Osteoblast (primary cell): ENCODE results near the gene C1QL1. TPM values are rescaled to one million over a fixed set of nuclear protein-coding genes. Genes with fewer than 3 reads are reported as not detected.

Source experiments
- DNase-seq: peaks from one replicate; pipeline ENCODE4 v3.0.0; 2011; ENCODE audit warnings: low spot score, mixed read lengths; ENCODE audit not compliant: insufficient read length; ENCODE audit errors: missing footprints
- H2AFZ ChIP-seq: 2 replicates; pipeline ENCODE4 v1.6.0; 2011; ENCODE audit warnings: mild to moderate bottlenecking, low read length
- H3K27ac ChIP-seq: 2 replicates; pipeline ENCODE4 v1.5.1; 2011; ENCODE audit warnings: mild to moderate bottlenecking, low read depth, low read length, moderate library complexity
- H3K27me3 ChIP-seq: 2 replicates; pipeline ENCODE4 v1.6.0; 2012; ENCODE audit warnings: mild to moderate bottlenecking, control low read depth, inconsistent platforms, low read length, moderate library complexity; ENCODE audit not compliant: insufficient read depth
- H3K36me3 ChIP-seq: 2 replicates; pipeline ENCODE4 v1.5.1; 2011; ENCODE audit warnings: mild to moderate bottlenecking, low read length, control low read depth, moderate library complexity; ENCODE audit not compliant: insufficient read depth
- H3K4me1 ChIP-seq: 2 replicates; pipeline ENCODE4 v1.5.1; 2011; ENCODE audit warnings: mild to moderate bottlenecking, low read length, control low read depth, moderate library complexity; ENCODE audit not compliant: insufficient read depth
- H3K4me2 ChIP-seq: 2 replicates; pipeline ENCODE4 v1.6.0; 2011; ENCODE audit warnings: mild to moderate bottlenecking, low read length; ENCODE audit not compliant: insufficient read depth
- H3K4me3 ChIP-seq: fragments of 200-600 bp; sonication (generic); 3 replicates; pipeline ENCODE4 v1.5.1; 2012; ENCODE audit warnings: mild to moderate bottlenecking, low read length, inconsistent platforms; ENCODE audit not compliant: insufficient read depth
- H3K79me2 ChIP-seq: 2 replicates; pipeline ENCODE4 v1.6.0; 2012; ENCODE audit warnings: mild to moderate bottlenecking, low read length, control low read depth, inconsistent platforms; ENCODE audit not compliant: insufficient read depth
- H3K9me3 ChIP-seq: 2 replicates; pipeline ENCODE4 v1.5.1; 2011; ENCODE audit warnings: low read depth, low read length, control low read depth
- H4K20me1 ChIP-seq: 2 replicates; pipeline ENCODE4 v1.6.0; 2012; ENCODE audit warnings: mild to moderate bottlenecking, low read length, control low read depth; ENCODE audit not compliant: insufficient read depth
- total RNA-seq: library from RNA; depleted of rRNA; stranded (reverse); fragments of >200 nt; gene quantifications from 2 replicates; pipeline ENCODE4 v1.2.3, GENCODE V29; 2012
- TF ChIP-seq, protein P1 (sequence below): IDR thresholded peaks from 2 replicates; pipeline ENCODE4 v1.5.1; 2011; ENCODE audit warnings: mild to moderate bottlenecking, low read depth, low read length, moderate library complexity; ENCODE audit errors: extremely low read depth

Gene C1QL1
- total RNA-seq, 1 donor = under 0.01 TPM

GRCh38 chr17:44914698-44915271, 53.3 kb downstream of the C1QL1 start:
- TF ChIP-seq, protein P1, sequence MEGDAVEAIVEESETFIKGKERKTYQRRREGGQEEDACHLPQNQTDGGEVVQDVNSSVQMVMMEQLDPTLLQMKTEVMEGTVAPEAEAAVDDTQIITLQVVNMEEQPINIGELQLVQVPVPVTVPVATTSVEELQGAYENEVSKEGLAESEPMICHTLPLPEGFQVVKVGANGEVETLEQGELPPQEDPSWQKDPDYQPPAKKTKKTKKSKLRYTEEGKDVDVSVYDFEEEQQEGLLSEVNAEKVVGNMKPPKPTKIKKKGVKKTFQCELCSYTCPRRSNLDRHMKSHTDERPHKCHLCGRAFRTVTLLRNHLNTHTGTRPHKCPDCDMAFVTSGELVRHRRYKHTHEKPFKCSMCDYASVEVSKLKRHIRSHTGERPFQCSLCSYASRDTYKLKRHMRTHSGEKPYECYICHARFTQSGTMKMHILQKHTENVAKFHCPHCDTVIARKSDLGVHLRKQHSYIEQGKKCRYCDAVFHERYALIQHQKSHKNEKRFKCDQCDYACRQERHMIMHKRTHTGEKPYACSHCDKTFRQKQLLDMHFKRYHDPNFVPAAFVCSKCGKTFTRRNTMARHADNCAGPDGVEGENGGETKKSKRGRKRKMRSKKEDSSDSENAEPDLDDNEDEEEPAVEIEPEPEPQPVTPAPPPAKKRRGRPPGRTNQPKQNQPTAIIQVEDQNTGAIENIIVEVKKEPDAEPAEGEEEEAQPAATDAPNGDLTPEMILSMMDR = no peak
- no peaks in the 10 kb centered on the region for H3K36me3 ChIP-seq

DNA sequence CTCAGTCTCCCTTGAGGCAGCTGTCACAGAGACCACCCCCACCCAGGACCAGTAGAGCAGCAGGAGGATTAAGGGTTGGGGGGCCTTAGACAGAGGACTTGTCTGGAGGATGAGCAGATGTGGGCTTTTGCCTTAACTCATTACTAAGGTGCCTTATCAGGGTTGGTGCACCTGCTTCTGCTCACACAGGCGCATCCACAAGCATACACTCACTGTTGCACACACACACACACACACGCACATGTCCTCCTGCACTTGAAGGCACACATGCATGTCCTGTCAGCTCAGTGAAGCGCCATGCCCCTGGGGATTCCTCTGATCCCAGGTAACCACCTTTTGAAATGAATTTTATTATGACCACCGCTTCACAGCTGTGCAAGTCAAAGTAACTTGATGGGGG, 54.0 kb downstream of the C1QL1 start:
- no peaks in the 10 kb centered on the region for H3K79me2 ChIP-seq
- TF ChIP-seq, protein P1 = no peak
- H3K4me1 ChIP-seq = peaks cover 24% of the 10 kb centered on the region
- H3K4me2 ChIP-seq = no peak overlapping the region
- no peaks in the 10 kb centered on the region for H3K36me3 ChIP-seq
- H2AFZ ChIP-seq = no peak overlapping the region
- H3K9me3 ChIP-seq = no peaks in the 10 kb centered on the region
- H3K27ac ChIP-seq = no peak overlapping the region
- no peaks in the 10 kb centered on the region for H4K20me1 ChIP-seq
- H3K4me3 ChIP-seq = no peak overlapping the region
- peaks cover 3% of the 10 kb centered on the region for H3K27me3 ChIP-seq
- DNase-seq = peak; percentile 73

More at GRCh38 chr17:44914698-44915271, 53.3 kb downstream of the C1QL1 start:
- Histone ChIP-seq H3K27ac (no peak overlapping the region), H3K27me3 (peaks cover 3% of the 10 kb centered on the region), H3K4me3 (no peak overlapping the region), H3K4me1 (peaks cover 19% of the 10 kb centered on the region), H3K79me2 (no peaks in the 10 kb centered on the region), H3K4me2 (no peak overlapping the region), H4K20me1 (no peaks in the 10 kb centered on the region), H2AFZ (no peak overlapping the region), H3K9me3 (no peaks in the 10 kb centered on the region)
- DNase-seq = peak; percentile 58

GRCh38 chr17:44913676-44914075, 54.4 kb downstream of the C1QL1 start:
- H3K27ac ChIP-seq = no peak overlapping the region
- H3K4me1 ChIP-seq = peaks cover 28% of the 10 kb centered on the region
- no peaks in the 10 kb centered on the region for H4K20me1 ChIP-seq
- H3K9me3 ChIP-seq = no peaks in the 10 kb centered on the region
- peak; percentile 53 for DNase-seq
- H3K4me3 ChIP-seq = no peak overlapping the region
- no peak overlapping the region for H3K4me2 ChIP-seq
- H3K27me3 ChIP-seq = peaks cover 3% of the 10 kb centered on the region
- TF ChIP-seq, protein P1 = no peak
- H3K79me2 ChIP-seq = no peaks in the 10 kb centered on the region
- H2AFZ ChIP-seq = no peak overlapping the region
- no peaks in the 10 kb centered on the region for H3K36me3 ChIP-seq

DNA sequence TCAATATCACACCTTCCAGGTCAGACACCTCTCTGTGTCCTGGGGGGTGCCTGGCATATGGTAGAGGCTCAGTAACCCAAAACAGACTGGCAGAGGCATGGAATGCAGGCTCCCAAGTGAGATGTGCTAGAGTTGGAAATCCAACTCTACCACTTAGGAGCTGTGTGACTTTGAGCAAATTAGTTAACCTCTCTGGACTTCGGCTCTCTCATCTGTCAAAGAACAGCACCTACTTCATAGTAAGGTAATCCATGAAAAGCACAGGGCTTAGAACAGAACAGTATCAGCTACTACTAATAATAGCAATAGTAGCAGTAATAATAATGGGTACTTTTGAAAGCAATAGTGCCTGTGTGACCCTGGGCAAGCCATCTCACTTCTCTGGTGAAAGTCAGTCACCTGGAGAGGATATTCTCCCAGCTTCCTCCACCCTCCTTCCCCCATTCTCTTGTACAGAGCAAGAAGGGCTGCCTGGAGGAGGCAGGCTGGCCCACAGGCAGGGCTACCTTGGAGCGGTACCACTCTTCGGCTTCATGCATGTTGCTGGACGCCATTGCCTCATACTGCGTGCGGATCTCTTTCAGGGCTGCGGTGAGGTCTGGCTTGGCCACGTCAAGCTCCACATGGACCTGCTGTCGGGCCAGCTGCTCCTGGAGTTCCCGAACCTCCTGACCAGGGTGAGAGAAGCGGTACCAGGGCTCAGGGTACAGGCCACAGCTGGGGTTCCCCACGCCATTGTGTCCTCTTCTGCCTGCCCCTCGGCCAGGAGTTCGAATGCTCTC, 55.1 kb downstream of the C1QL1 start:
- TF ChIP-seq, protein P1 = no peak
- no peaks in the 10 kb centered on the region for H3K36me3 ChIP-seq
- H3K27me3 ChIP-seq = peaks cover 3% of the 10 kb centered on the region
- H3K9me3 ChIP-seq = no peaks in the 10 kb centered on the region
- no peak overlapping the region for H3K27ac ChIP-seq
- no peak for DNase-seq
- no peak overlapping the region for H3K4me3 ChIP-seq
- no peaks in the 10 kb centered on the region for H4K20me1 ChIP-seq
- peaks cover 29% of the 10 kb centered on the region for H3K4me1 ChIP-seq
- H3K79me2 ChIP-seq = no peaks in the 10 kb centered on the region
- H3K4me2 ChIP-seq = no peak overlapping the region
- H2AFZ ChIP-seq = no peak overlapping the region
